ENCODE data around the gene C6orf120.

C6orf120 gene

DNA sequence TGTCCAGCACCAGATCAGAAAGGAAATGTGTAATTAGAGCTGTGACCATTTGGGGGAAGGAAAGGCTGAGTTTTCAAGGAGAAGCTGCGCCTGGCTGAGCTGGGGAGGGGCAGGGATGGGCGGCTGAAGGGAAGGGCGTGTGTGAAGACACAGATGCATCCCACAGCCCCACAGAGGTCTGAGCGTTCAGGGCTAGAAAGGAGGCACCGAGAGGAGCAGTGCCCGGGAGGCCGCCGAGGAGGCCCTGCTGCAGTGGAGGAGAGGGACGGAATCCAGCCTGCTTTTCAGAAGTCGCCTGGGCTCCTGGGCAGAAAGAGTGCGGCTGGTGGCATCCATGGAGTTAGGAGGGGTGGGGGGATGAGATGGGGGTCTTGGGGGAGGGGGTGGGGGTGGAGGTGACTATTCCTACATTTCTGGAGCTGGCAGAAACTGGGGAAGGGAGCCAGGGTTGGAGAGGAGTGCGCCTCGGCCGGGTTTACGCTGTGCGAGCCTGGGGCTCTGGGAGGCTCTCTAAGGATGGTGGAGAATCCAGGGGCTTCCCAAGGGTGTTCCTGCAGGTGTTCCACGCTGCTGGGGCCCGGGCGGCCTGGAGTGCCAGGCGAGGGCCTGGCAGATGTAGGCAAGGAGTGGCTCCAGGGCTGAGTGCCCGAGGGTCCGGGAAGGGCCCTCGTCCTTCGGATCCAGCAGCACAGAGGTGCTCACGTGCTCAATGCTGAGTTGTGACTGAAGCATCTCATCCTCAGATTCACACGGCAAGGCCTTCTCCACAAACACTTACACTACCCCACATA is 41.9 kb upstream of the C6orf120 start:
- TF ChIP-seq, protein P1, sequence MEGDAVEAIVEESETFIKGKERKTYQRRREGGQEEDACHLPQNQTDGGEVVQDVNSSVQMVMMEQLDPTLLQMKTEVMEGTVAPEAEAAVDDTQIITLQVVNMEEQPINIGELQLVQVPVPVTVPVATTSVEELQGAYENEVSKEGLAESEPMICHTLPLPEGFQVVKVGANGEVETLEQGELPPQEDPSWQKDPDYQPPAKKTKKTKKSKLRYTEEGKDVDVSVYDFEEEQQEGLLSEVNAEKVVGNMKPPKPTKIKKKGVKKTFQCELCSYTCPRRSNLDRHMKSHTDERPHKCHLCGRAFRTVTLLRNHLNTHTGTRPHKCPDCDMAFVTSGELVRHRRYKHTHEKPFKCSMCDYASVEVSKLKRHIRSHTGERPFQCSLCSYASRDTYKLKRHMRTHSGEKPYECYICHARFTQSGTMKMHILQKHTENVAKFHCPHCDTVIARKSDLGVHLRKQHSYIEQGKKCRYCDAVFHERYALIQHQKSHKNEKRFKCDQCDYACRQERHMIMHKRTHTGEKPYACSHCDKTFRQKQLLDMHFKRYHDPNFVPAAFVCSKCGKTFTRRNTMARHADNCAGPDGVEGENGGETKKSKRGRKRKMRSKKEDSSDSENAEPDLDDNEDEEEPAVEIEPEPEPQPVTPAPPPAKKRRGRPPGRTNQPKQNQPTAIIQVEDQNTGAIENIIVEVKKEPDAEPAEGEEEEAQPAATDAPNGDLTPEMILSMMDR (conservative IDR thresholded peaks at IDR 0.05; ENCODE audit: control insufficient read depth, insufficient read depth, low read depth, low read length): no peak
- no peak overlapping the region for H3K4me3 ChIP-seq (ENCODE audit: control insufficient read depth, low read depth, low read length)
- no peak for DNase-seq (ENCODE audit: low read depth)

DNA sequence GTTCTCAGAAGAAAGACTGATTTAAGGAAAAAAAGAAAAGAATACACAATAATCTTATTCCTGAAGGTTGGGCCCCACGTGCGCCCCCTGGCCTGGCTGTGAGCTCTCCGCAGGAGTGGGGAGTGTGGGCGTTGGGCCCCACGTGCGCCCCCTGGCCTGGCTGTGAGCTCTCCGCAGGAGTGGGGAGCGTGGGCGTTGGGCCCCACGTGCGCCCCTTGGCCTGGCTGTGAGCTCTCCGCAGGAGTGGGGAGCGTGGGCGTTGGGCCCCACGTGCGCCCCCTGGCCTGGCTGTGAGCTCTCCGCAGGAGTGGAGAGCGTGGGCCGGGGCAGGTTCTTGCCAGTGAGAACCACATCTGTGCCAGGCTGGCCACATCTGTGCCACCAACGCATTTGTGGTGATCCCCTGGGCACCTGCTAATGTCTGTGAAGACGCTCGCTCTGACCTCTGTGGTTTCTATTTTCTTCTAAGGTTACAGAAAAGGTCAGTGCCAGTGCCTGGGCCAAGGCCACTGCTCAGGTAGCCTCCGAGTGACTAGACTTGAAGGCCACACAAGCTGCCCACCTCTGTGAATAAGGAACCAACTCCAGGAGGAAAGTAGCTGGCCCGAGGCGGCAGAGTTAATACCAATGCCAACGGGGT is 41.1 kb upstream of the C6orf120 start:
- no peak overlapping the region for H3K4me3 ChIP-seq (ENCODE audit: control insufficient read depth, low read depth, low read length)
- DNase-seq (ENCODE audit: low read depth): no peak
- TF ChIP-seq, protein P1 (conservative IDR thresholded peaks at IDR 0.05; ENCODE audit: control insufficient read depth, insufficient read depth, low read depth, low read length): no peak

DNA sequence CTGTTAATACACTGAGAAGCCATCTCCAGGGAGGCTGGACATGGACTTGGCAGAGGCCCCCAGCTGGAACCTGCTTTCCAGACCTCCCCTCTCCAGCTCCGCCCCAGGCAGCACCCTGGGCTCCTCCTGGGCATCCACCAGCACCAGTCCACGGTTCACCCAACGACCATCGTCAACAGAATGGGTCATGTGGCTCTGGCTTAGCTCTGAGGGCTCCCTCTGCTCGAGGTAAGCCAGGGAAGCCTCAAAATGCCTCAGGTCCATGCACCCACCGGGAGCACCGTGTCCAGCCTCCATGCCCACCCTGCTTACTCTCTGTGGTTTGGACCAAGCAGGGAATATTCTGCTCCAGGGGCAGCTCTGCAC is 40.6 kb upstream of the C6orf120 start:
- H3K4me3 ChIP-seq (ENCODE audit: control insufficient read depth, low read depth, low read length): no peak overlapping the region
- TF ChIP-seq, protein P1 (conservative IDR thresholded peaks at IDR 0.05; ENCODE audit: control insufficient read depth, insufficient read depth, low read depth, low read length): no peak
- DNase-seq (ENCODE audit: low read depth): no peak

DNA sequence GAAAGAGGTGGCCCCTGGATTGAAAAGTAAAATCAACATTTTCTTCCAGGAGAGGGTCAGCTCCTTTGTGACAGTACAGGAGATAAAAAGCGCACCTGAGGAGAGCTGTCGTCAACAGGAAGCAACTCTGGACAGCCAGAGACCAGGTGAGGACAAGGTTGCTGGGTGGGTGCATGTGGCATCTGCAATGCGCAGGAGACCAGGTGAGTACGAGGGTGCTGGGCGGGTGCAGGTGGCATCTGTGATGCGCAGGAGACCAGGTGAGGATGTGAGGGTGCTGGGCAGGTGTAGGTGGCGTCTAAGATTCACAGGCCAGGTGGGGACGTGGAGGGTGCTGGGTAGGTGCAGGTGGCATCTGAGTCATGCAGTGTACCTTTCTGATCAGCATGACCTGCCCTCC is 38.5 kb upstream of the C6orf120 start:
- H3K4me3 ChIP-seq (ENCODE audit: control insufficient read depth, low read depth, low read length): no peak overlapping the region
- TF ChIP-seq, protein P1 (conservative IDR thresholded peaks at IDR 0.05; ENCODE audit: control insufficient read depth, insufficient read depth, low read depth, low read length): no peak
- DNase-seq (ENCODE audit: low read depth): no peak

DNA sequence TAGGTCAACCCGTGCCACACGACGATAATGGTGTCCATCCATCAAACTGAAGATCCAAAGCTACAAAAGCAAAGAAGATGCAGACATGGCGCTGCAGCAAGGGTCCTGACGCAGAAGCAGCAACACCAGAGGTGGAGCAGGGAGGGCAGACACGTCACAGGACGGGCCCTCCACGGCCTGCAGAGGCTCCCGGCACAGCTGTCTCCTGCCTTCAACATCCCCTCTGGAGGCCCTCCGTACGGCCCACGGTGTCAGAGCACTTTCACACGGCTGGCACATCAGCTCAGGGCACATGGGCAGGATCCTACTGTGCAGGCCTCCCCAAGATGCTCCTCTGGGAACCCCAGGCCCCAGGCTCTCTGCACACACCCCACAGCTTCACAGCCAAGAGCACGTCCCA is 37.7 kb upstream of the C6orf120 start:
- TF ChIP-seq, protein P1 (conservative IDR thresholded peaks at IDR 0.05; ENCODE audit: control insufficient read depth, insufficient read depth, low read depth, low read length): no peak
- no peak for DNase-seq (ENCODE audit: low read depth)
- no peak overlapping the region for H3K4me3 ChIP-seq (ENCODE audit: control insufficient read depth, low read depth, low read length)

DNA sequence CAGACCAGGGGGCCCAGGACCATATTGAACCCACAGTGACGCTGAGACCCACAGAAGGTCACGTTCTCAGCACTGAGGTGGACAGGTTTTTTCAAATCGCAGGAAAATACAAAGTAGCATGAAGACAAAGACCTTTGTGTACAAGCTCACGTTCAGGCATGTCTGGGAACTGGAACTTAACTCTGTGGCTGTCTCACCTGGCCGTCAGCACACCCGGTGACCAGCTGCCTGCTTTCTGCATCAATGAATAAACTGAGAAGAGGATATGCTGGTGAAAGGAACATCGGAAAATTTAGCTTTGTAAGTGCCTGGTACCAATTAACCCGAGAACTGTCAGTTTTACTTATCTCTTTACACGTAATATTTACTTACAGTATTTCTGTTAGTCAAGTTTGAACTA is 36.6 kb upstream of the C6orf120 start:
- no peak for DNase-seq (ENCODE audit: low read depth)
- TF ChIP-seq, protein P1 (conservative IDR thresholded peaks at IDR 0.05; ENCODE audit: control insufficient read depth, insufficient read depth, low read depth, low read length): no peak
- H3K4me3 ChIP-seq (ENCODE audit: control insufficient read depth, low read depth, low read length): no peak overlapping the region
